HEK293T (cell line): ENCODE data around the gene RFFL.

Source experiments
- CTCF ChIA-PET: fragments of 350-600 bp; formaldehyde crosslinking; extraction: SDS; loops from one replicate; lab custom pipeline; 2021; ENCODE audit warnings: antibody characterized with exemption, inconsistent platforms; lab: Yijun Ruan, JAX
- POLR2A ChIA-PET: fragments of 350-600 bp; formaldehyde crosslinking; extraction: SDS; loops from one replicate; lab custom pipeline; 2020; ENCODE audit warnings: antibody characterized with exemption, inconsistent platforms; lab: Yijun Ruan, JAX
- DNase-seq: peaks from one replicate; pipeline ENCODE4 v3.0.0; 2012; ENCODE audit warnings: mixed read lengths; ENCODE audit errors: extremely low spot score
- ARNT ChIP-seq: fragments of 450-650 bp; IDR thresholded peaks from 2 replicates; pipeline ENCODE4 v1.6.1; 2017; ENCODE audit warnings: mild to moderate bottlenecking
- BHLHE40 ChIP-seq: fragments of 450-650 bp; IDR thresholded peaks from 2 replicates; pipeline ENCODE4 v1.6.1; 2016; ENCODE audit warnings: mild to moderate bottlenecking, moderate library complexity, borderline replicate concordance
- CTBP1 ChIP-seq: fragments of 450-650 bp; IDR thresholded peaks from 2 replicates; pipeline ENCODE4 v1.6.1; 2016; ENCODE audit warnings: borderline replicate concordance
- ELF4 ChIP-seq: fragments of 450-650 bp; IDR thresholded peaks from 2 replicates; pipeline ENCODE4 v1.6.1; 2017; ENCODE audit warnings: antibody characterized with exemption
- FOXA1 ChIP-seq: fragments of 450-650 bp; IDR thresholded peaks from 2 replicates; pipeline ENCODE4 v1.6.1; 2016; ENCODE audit warnings: mild to moderate bottlenecking
- FOXK2 ChIP-seq: fragments of 450-650 bp; IDR thresholded peaks from 2 replicates; pipeline ENCODE4 v1.6.1; 2016; ENCODE audit warnings: mild to moderate bottlenecking
- FOXM1 ChIP-seq: fragments of 450-650 bp; IDR thresholded peaks from 2 replicates; pipeline ENCODE4 v1.6.1; 2017; ENCODE audit warnings: mild to moderate bottlenecking, borderline replicate concordance
- HDGF ChIP-seq: fragments of 450-650 bp; IDR thresholded peaks from 2 replicates; pipeline ENCODE4 v1.6.1; 2017; ENCODE audit warnings: antibody characterized with exemption, borderline replicate concordance
- L3MBTL2 ChIP-seq: fragments of 450-650 bp; conservative IDR thresholded peaks from 2 replicates; pipeline ENCODE4 v1.6.1; 2016; ENCODE audit warnings: mild to moderate bottlenecking
- LEF1 ChIP-seq: fragments of 450-650 bp; IDR thresholded peaks from 2 replicates; pipeline ENCODE4 v1.6.1; 2017; ENCODE audit warnings: mild to moderate bottlenecking, borderline replicate concordance
- NFRKB ChIP-seq: fragments of 450-650 bp; IDR thresholded peaks from 2 replicates; pipeline ENCODE4 v1.6.1; 2016; ENCODE audit warnings: mild to moderate bottlenecking, moderate library complexity
- SP1 ChIP-seq: fragments of 450-650 bp; IDR thresholded peaks from 2 replicates; pipeline ENCODE4 v1.6.1; 2017
- SUZ12 ChIP-seq: fragments of 450-650 bp; IDR thresholded peaks from 2 replicates; pipeline ENCODE4 v1.6.1; 2016; ENCODE audit warnings: mild to moderate bottlenecking
- TARDBP ChIP-seq: fragments of 450-650 bp; IDR thresholded peaks from 2 replicates; pipeline ENCODE4 v1.6.1; 2016
- ZNF384 ChIP-seq: fragments of 450-650 bp; IDR thresholded peaks from 2 replicates; pipeline ENCODE4 v1.6.1; 2016
- TF ChIP-seq, protein P1 (sequence below): fragments of 450-650 bp; IDR thresholded peaks from 2 replicates; pipeline ENCODE4 v1.6.1; 2016

RFFL gene

GRCh38 chr17:35083071-35083470, 19.6 kb upstream of the RFFL start:
- TF ChIP-seq L3MBTL2 (no peak), FOXM1 (no peak), LEF1 (no peak), FOXK2 (no peak)
- DNase-seq = no peak
- ChIA-PET POLR2A (interaction anchor here (0.9 kb wide), 1 partner anchor 20 kb away, joined by 3 read pairs; the partner anchor contains the start of gene RFFL), CTCF (interaction anchor here (0.6 kb wide), 1 partner anchor 864 kb away, joined by 7 read pairs; no protein-coding TSS in a partner anchor)

DNA sequence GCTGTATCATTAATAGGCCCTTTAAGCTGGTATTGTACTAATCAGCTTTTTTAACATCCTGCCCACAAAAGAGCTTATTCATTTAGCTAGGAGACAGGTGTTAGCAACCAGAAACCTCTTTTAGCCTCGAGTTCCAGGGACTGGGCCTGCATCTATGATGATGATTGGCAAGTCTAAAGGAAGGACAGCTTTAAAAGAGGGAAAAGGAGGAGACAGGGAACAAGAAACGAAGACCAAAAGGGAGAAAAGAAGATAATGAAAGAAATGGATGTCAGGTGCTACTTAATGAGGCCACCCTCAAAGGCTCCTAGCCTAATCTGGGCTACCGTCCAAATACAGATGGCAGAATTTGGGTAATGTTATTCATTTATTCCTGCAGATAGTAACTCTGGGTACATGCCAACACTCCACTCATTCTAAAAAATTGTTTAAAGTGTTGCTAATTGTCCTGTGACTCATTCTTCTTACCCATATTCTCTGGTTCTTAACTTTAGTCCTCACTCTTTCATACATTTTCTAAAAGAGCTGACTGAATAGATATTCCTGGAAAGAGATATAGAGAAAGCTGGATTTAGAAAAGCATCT, 18.7 kb upstream of the RFFL start:
- CTCF ChIA-PET = interaction anchor here (0.6 kb wide), 1 partner anchor 865 kb away, joined by 7 read pairs; no protein-coding TSS in a partner anchor
- POLR2A ChIA-PET = no interaction called here
- DNase-seq = no peak
- TF ChIP-seq CTBP1 = no peak
- TF ChIP-seq L3MBTL2 = no peak
- TF ChIP-seq, protein P1, sequence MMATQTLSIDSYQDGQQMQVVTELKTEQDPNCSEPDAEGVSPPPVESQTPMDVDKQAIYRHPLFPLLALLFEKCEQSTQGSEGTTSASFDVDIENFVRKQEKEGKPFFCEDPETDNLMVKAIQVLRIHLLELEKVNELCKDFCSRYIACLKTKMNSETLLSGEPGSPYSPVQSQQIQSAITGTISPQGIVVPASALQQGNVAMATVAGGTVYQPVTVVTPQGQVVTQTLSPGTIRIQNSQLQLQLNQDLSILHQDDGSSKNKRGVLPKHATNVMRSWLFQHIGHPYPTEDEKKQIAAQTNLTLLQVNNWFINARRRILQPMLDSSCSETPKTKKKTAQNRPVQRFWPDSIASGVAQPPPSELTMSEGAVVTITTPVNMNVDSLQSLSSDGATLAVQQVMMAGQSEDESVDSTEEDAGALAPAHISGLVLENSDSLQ = no peak
- TF ChIP-seq TARDBP = no peak
- TF ChIP-seq FOXM1 = no peak
- no peak for TF ChIP-seq NFRKB
- TF ChIP-seq LEF1 = no peak
- no peak for TF ChIP-seq FOXK2
- TF ChIP-seq SUZ12 = no peak
- TF ChIP-seq FOXA1 = no peak
- TF ChIP-seq BHLHE40 = no peak
- no peak for TF ChIP-seq HDGF
- no peak for TF ChIP-seq ELF4
- no peak for TF ChIP-seq SP1

DNA sequence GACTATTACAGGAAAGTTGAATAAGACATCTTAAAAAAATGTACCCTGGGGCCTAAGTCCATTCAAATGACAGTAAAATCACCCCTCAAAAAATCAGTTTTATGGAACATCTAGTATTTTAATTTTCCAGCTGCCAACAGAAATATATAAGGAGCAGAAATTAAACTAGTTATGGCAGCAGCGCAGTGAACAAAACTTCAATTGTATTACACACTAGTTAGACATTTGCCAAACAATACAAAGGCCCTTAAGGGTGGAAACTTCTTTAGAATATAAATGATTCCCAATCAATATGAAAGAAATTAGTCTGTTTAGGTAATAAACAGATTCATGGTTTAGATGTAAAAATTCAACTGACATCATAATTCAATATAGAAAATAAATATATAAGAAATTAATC, 18.1 kb upstream of the RFFL start:
- ChIA-PET CTCF (no interaction called here), POLR2A (no interaction called here)
- TF ChIP-seq CTBP1 (no peak), SUZ12 (no peak), HDGF (no peak), ELF4 (no peak), BHLHE40 (no peak), ARNT (no peak), FOXK2 (no peak), ZNF384 (no peak), LEF1 (no peak), NFRKB (no peak), TARDBP (no peak), FOXA1 (no peak), L3MBTL2 (no peak), SP1 (no peak), FOXM1 (no peak)
- TF ChIP-seq, protein P1 = no peak
- no peak for DNase-seq

DNA sequence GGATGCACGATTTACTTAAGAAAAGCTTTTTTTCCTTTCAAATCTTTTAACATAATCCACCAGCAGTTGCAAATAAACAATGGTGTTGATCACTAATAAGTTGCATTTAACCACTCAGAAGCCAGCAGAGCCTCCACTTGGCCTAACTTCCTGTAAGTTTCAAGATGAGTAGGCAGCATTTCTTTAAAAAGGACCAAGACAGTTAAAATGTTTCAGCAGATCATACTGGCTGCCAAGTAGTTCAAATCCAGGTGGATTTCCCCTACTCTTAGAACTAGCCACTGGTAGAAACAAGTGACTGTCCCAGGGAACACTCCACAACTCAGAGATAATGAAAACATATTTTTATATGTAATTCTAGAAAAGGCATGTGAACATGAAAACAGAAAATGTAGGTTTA, 17.0 kb upstream of the RFFL start:
- TF ChIP-seq SUZ12 (no peak), FOXK2 (no peak), L3MBTL2 (no peak), HDGF (no peak), SP1 (no peak), ELF4 (no peak), NFRKB (no peak), ZNF384 (no peak), FOXM1 (no peak), LEF1 (no peak), TARDBP (no peak), CTBP1 (no peak), BHLHE40 (no peak), FOXA1 (no peak), ARNT (no peak)
- TF ChIP-seq, protein P1 = no peak
- POLR2A ChIA-PET = no interaction called here
- no peak for DNase-seq
- CTCF ChIA-PET = no interaction called here

GRCh38 chr17:35079547-35080423, 16.3 kb upstream of the RFFL start:
- POLR2A ChIA-PET = no interaction called here
- CTCF ChIA-PET = no interaction called here
- DNase-seq = no peak
- TF ChIP-seq TARDBP = no peak
- no peak for TF ChIP-seq SUZ12

DNA sequence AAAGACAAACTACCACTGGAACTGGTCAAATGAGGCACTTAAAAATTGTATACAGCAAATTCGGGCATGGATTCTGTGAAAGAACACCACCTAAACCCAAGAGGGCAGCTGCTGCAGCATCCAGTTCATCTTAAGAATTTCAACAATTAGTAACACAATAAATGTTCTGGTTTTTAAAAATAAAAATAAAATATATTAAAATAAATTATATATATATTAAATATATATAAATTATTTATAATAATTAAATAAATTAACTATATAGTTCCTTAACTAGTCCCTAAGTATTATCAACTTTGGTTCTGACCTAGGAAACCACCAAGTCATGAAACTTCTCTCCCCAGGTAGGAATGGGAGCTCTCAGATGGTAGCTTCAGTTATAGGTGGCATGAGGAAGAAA, 13.4 kb upstream of the RFFL start:
- CTCF ChIA-PET = no interaction called here
- DNase-seq = no peak
- POLR2A ChIA-PET = no interaction called here
- TF ChIP-seq NFRKB (no peak), ARNT (no peak), HDGF (no peak), L3MBTL2 (no peak), ZNF384 (no peak), TARDBP (no peak), FOXM1 (no peak), ELF4 (no peak)
- TF ChIP-seq, protein P1 = no peak
